Thoracic aorta (tissue), 2 donors: Measurements from ENCODE around the gene FYCO1. TPM values are rescaled to one million over a fixed set of nuclear protein-coding genes. Genes with fewer than 3 reads are reported as not detected.

Experiments used
- ATAC-seq: fragments of 150-250 bp; one replicate; pipeline ENCODE4 v1.8.0; 2017; ENCODE audit warnings: low read depth; ENCODE audit not compliant: insufficient number of reproducible peaks, low FRiP score
- DNase-seq: peaks from one replicate; pipeline ENCODE4 v3.0.0-alpha.2; 2020; ENCODE audit warnings: low spot score
- H3K27ac ChIP-seq, 2 donors: fragments of 200-600 bp; sonication (generic); 1 replicate in 1 of 2; 2 replicates in 1 of 2; pipeline ENCODE4 v1.5.1; 2016; ENCODE audit warnings: mild to moderate bottlenecking in 2 of 2, moderate library complexity in 2 of 2
- H3K27me3 ChIP-seq: fragments of 200-600 bp; sonication (generic); replicated peaks from 2 replicates; pipeline ENCODE4 v1.6.0; 2016; ENCODE audit warnings: mild to moderate bottlenecking; ENCODE audit not compliant: insufficient read depth
- H3K36me3 ChIP-seq: fragments of 200-600 bp; sonication (generic); one replicate; pipeline ENCODE4 v1.5.1; 2016
- H3K4me1 ChIP-seq, 2 donors: fragments of 200-600 bp; sonication (generic); 1 replicate in 1 of 2; 2 replicates in 1 of 2; pipeline versions ENCODE4 v1.5.1 to v1.6.0; 2016; ENCODE audit warnings: low read depth in 2 of 2, mild to moderate bottlenecking in 1 of 2; ENCODE audit not compliant: control insufficient read depth in 1 of 2
- H3K4me3 ChIP-seq: fragments of 200-600 bp; sonication (generic); 2 replicates; pipeline ENCODE4 v1.5.1; 2016; ENCODE audit warnings: mild to moderate bottlenecking
- H3K9me3 ChIP-seq: fragments of 200-600 bp; sonication (generic); 2 replicates; pipeline ENCODE4 v1.5.1; 2016
- total RNA-seq, 2 donors: library from RNA; depleted of rRNA; stranded (reverse); fragments of >200 nt; gene quantifications; one replicate each; pipeline versions ENCODE4 v1.1.0 to v1.2.3, GENCODE V29; 2016
- TF ChIP-seq, protein P1 (sequence below): fragments of 200-600 bp; sonication (generic); IDR thresholded peaks from one replicate; pipeline ENCODE4 v1.5.1; 2019; ENCODE audit warnings: antibody characterized with exemption

Gene FYCO1
- total RNA-seq, 2 donors from 2014 or later = 70.4 to 86.1 TPM

GRCh38 chr3:45906681-45907407, 88.8 kb downstream of the FYCO1 start:
- H3K27me3 ChIP-seq = no peaks in the 10 kb centered on the region
- H3K4me3 ChIP-seq = no peak overlapping the region
- TF ChIP-seq, protein P1, sequence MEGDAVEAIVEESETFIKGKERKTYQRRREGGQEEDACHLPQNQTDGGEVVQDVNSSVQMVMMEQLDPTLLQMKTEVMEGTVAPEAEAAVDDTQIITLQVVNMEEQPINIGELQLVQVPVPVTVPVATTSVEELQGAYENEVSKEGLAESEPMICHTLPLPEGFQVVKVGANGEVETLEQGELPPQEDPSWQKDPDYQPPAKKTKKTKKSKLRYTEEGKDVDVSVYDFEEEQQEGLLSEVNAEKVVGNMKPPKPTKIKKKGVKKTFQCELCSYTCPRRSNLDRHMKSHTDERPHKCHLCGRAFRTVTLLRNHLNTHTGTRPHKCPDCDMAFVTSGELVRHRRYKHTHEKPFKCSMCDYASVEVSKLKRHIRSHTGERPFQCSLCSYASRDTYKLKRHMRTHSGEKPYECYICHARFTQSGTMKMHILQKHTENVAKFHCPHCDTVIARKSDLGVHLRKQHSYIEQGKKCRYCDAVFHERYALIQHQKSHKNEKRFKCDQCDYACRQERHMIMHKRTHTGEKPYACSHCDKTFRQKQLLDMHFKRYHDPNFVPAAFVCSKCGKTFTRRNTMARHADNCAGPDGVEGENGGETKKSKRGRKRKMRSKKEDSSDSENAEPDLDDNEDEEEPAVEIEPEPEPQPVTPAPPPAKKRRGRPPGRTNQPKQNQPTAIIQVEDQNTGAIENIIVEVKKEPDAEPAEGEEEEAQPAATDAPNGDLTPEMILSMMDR = peak; percentile 32
- no peaks in the 10 kb centered on the region for H3K9me3 ChIP-seq
- H3K27ac ChIP-seq = no peak overlapping the region
- H3K36me3 ChIP-seq = no peaks in the 10 kb centered on the region
- H3K4me1 ChIP-seq = no peaks in the 10 kb centered on the region
- DNase-seq (no peak), ATAC-seq (no peak)

DNA sequence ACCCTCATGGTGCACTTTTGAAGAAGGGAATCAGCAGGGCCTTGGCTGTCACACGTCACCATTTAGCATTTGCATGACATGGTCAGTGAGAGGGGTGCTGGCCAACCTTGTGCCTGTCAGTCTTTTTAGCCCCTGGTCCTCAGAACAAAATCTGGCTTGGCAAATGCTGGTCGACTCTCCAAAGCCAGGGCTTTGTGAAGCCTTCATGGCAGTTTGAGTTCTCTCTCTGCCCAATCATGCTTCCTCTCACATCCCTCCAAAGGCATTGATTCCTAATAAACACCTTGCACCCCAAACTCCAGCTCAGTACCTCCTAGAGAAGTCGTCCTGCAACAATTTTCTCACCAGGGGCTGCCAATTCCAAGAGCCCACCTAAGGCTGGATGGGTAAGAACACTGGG, 89.9 kb downstream of the FYCO1 start:
- DNase-seq = no peak
- H3K9me3 ChIP-seq = no peaks in the 10 kb centered on the region
- no peaks in the 10 kb centered on the region for H3K4me1 ChIP-seq
- TF ChIP-seq, protein P1 = no peak
- no peak overlapping the region for H3K4me3 ChIP-seq
- no peak overlapping the region for H3K27ac ChIP-seq
- no peaks in the 10 kb centered on the region for H3K36me3 ChIP-seq
- H3K27me3 ChIP-seq = no peaks in the 10 kb centered on the region
- no peak for ATAC-seq

GRCh38 chr3:45904931-45905330, 90.7 kb downstream of the FYCO1 start:
- no peaks in the 10 kb centered on the region for H3K36me3 ChIP-seq
- H3K4me1 ChIP-seq = no peaks in the 10 kb centered on the region
- H3K27ac ChIP-seq = no peak overlapping the region
- H3K9me3 ChIP-seq = no peaks in the 10 kb centered on the region
- H3K27me3 ChIP-seq = no peaks in the 10 kb centered on the region
- DNase-seq (no peak), ATAC-seq (no peak)
- no peak overlapping the region for H3K4me3 ChIP-seq
- TF ChIP-seq, protein P1 = no peak

DNA sequence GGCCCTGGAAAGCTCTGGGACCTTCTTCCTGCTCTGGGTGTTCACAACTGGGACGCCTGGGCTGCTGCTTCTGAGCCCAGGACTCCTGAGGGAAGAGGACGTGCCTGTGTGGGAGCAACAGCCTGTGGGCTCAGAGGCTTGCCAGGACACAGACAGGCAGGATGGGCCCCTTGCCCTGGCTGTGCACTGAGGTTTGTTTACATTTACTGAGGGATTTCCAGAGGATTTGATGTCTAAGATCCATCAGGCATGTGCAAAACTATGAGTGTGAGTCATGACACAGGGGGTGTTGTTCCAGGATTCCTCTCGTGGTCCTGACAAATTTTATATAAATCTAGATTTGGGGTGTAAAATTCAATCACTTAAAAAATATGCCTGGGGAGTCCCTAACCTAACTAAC, 98.7 kb downstream of the FYCO1 start:
- TF ChIP-seq, protein P1 = no peak
- no peaks in the 10 kb centered on the region for H3K27me3 ChIP-seq
- H3K36me3 ChIP-seq = no peaks in the 10 kb centered on the region
- H3K27ac ChIP-seq = no peak overlapping the region
- H3K4me1 ChIP-seq = no peaks in the 10 kb centered on the region
- H3K9me3 ChIP-seq = no peaks in the 10 kb centered on the region
- no peak for DNase-seq
- no peak for ATAC-seq
- H3K4me3 ChIP-seq = no peak overlapping the region

DNA sequence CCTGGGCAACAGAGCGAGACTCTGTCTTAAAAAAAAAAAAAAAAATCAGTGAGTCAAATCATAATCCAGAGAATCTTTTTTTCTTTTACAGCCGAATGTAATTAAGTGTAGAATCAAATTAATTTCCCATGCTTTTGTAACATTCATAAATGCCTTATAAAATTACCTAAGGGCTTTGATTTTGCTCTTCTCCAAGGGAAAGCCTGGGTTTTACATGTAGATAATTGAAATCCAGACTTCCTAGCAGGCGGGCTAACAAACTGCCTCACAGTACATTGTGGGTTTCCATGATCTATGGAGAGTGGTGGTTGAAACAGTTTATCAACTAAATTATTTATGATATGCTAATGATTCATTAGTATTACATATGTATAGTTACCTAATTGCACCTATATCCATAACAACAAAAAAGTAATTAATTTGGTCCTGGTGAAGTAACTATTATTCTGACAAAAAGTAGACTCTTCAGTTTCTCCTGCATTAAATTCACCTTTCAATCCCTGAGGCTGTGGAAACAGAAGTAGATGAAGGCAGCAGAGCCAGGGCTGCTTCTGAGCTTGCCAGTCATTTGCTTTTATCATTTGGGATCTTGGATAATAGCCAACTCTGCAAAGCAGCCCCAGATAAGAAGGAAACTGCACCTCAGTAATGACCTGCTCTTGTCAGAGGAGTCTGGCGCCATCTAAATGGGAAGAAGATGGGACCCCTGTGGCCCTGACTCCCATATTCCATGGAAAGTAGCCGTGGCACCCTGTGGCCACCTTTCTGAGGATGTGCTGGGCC, 99.7 kb downstream of the FYCO1 start:
- no peak overlapping the region for H3K4me3 ChIP-seq

More for the DNA sequence above, 99.7 kb downstream of the FYCO1 start:
- H3K9me3 ChIP-seq = no peaks in the 10 kb centered on the region
- no peaks in the 10 kb centered on the region for H3K36me3 ChIP-seq
- TF ChIP-seq, protein P1 = no peak
- no peak overlapping the region for H3K27ac ChIP-seq
- no peak for DNase-seq
- no peaks in the 10 kb centered on the region for H3K27me3 ChIP-seq
- no peak for ATAC-seq
- no peaks in the 10 kb centered on the region for H3K4me1 ChIP-seq
